WERI-Rb-1 (cell line): ENCODE data around the gene GRK3.
A peak's percentile ranks its signal among the peaks of the same experiment; 100 is the strongest.
"Not testable (repeated sequence)": the region's sequence is repeated elsewhere in the genome, so short reads cannot be mapped to it uniquely, and the experiment has no call there.

Experiments used
- DNase-seq: peaks from one replicate; pipeline ENCODE4 v3.0.0-alpha.2; 2020
- H3K27ac ChIP-seq: fragments of 250-450 bp; sonication (Bioruptor Pico); 2 replicates; pipeline ENCODE4 v1.5.1; 2020; ENCODE audit warnings: mild to moderate bottlenecking, moderate library complexity
- H3K27me3 ChIP-seq: fragments of 250-450 bp; sonication (Bioruptor Pico); 2 replicates; pipeline ENCODE4 v1.5.1; 2021; ENCODE audit warnings: mild to moderate bottlenecking, low read depth, moderate library complexity; ENCODE audit not compliant: insufficient read depth, severe bottlenecking
- H3K36me3 ChIP-seq: fragments of 250-450 bp; sonication (Bioruptor Pico); 2 replicates; pipeline ENCODE4 v1.5.1; 2020; ENCODE audit warnings: mild to moderate bottlenecking, moderate library complexity
- H3K4me3 ChIP-seq: 2 replicates; pipeline ENCODE4 v1.5.1; 2011; ENCODE audit warnings: low read depth, mild to moderate bottlenecking, control low read depth, low read length
- H3K9me3 ChIP-seq: fragments of 250-450 bp; sonication (Bioruptor Pico); 2 replicates; pipeline ENCODE4 v1.5.1; 2021; ENCODE audit warnings: mild to moderate bottlenecking, moderate library complexity; ENCODE audit not compliant: severe bottlenecking
- CTCF ChIP-seq: IDR thresholded peaks from 2 replicates; pipeline ENCODE4 v1.5.1; 2011; ENCODE audit warnings: low read depth, mild to moderate bottlenecking, control low read depth, inconsistent platforms, low read length

Gene GRK3

DNA sequence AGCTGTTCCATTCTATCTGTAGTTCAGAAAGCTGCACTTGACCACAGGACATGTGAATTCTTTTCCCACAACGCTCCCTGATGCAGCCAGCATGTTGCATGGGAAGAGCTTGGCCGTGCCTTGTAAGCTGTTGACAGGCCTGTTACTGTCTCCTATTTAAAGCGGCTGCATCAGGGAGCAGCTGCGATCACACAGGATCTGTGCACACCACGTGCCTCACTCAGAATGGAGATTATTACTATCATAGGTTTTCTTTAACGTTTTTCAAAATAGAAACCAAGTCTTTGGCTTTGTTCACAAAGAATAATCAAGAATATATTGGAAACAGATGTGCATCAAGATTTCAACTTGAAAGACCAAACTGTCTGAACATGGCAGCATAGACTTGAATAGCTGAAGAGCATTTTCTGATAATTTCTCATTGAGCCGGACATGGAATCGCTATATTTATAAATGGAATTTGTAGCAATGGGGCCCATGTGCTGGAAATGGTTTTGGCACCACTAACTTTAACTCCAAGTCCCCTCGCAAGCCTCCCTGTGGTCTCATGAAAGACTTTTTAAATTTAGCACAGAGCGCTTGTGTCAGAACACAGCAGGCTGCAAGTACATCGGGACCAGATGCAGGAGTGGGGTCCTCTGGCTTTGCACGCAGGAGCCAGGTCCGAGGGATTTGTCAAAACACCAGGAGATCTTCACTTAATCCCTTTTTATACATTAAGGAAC is 136.7 kb downstream of the GRK3 start:
- Histone ChIP-seq H3K36me3 (peaks cover 5% of the 10 kb centered on the region), H3K4me3 (peak overlapping the region; percentile 13), H3K27ac (peak overlapping the region; percentile 35; the same call in 1 of the 2 replicates), H3K9me3 (no peaks in the 10 kb centered on the region), H3K27me3 (no peaks in the 10 kb centered on the region)
- DNase-seq = peak; percentile 54
- no peak for TF ChIP-seq CTCF

GRCh38 chr22:25702040-25702439 is 137.6 kb downstream of the GRK3 start:
- TF ChIP-seq CTCF = no peak
- Histone ChIP-seq H3K36me3 (peaks cover 3% of the 10 kb centered on the region), H3K4me3 (no peak overlapping the region), H3K27ac (no peak overlapping the region), H3K27me3 (no peaks in the 10 kb centered on the region), H3K9me3 (no peaks in the 10 kb centered on the region)
- DNase-seq = no peak

DNA sequence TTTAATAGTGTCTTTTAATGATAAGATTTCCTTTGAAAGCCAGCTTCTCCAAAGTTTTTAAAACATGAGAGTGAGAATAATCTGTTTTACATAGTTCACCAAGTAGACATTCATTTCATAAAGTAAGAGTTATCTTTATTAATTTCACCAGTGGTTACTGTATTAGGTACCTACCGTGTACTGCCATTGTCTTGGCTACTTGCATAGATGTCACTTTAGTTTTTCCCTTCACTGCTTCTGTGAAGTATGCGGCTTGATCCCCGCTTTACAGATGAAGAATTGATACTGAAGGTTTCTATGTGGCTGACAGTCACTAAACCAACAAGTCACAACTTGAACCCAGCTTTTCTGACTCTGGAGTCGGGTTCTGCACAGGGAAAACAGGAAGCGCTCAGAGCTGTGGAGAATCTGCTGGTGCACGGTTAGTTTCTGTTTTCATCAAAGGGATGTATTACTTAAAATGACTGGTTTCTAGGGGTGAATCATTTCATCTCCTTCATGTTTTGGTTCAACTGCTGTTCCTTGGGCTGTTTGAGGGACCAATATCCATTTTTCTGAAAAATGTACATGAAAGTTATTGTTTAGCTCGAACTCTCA is 138.2 kb downstream of the GRK3 start:
- no peaks in the 10 kb centered on the region for H3K9me3 ChIP-seq
- H3K27ac ChIP-seq = no peak overlapping the region
- no peaks in the 10 kb centered on the region for H3K27me3 ChIP-seq
- DNase-seq = no peak
- no peak overlapping the region for H3K4me3 ChIP-seq
- no peak for TF ChIP-seq CTCF
- H3K36me3 ChIP-seq = no peaks in the 10 kb centered on the region; the same call in 1 of the 2 replicates

DNA sequence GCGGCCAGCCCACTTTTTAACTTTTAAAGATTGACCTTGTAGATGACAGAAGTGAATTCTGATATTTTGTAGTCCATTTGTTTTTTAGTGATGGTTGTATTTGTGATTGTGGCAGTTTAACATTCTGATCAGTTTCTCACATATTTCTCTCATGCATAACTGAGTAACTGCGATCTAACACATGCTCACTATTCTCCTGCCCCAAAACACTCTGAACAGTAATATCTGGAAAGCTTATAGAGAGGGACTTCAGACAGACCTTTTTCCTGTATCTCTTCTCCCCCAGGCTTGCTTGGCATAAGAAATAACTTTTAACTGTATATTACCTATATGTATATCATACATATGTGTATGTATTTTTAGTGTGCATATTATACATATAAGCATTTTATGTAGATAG is 140.2 kb downstream of the GRK3 start:
- H3K4me3 ChIP-seq = no peak overlapping the region
- H3K27me3 ChIP-seq = no peaks in the 10 kb centered on the region
- no peak overlapping the region for H3K27ac ChIP-seq
- DNase-seq = no peak
- H3K36me3 ChIP-seq = no peaks in the 10 kb centered on the region; the same call in 1 of the 2 replicates
- no peaks in the 10 kb centered on the region for H3K9me3 ChIP-seq
- no peak for TF ChIP-seq CTCF

- no peaks in the 10 kb centered on the region; the same call in none of the 2 replicates for H3K36me3 ChIP-seq
- no peak for DNase-seq
- no peaks in the 10 kb centered on the region for H3K9me3 ChIP-seq
- H3K4me3 ChIP-seq = no peak overlapping the region
- no peak for TF ChIP-seq CTCF
- no peak overlapping the region for H3K27ac ChIP-seq
- H3K27me3 ChIP-seq = no peaks in the 10 kb centered on the region
Measured at GRCh38 chr22:25706197-25706596, 141.7 kb downstream of the GRK3 start.

- not testable (repeated sequence) for H3K4me3 ChIP-seq, DNase-seq, H3K9me3 ChIP-seq, H3K36me3 ChIP-seq, H3K27ac ChIP-seq, H3K27me3 ChIP-seq
Measured at GRCh38 chr22:25708430-25708829, 144.0 kb downstream of the GRK3 start.
